GM21381 (cell line): ENCODE results near the gene PPP1R14D.
"Not testable (repeated sequence)": the region's sequence is repeated elsewhere in the genome, so short reads cannot be mapped to it uniquely, and the experiment has no call there.

ENCODE experiments used
- ATAC-seq: cut with Tn5 transposase; IDR thresholded peaks from one replicate; pipeline ENCODE4 v1.9.1; 2021; ENCODE audit warnings: mild to moderate bottlenecking, moderate library complexity; ENCODE audit not compliant: unreplicated experiment

The PPP1R14D gene

GRCh38 chr15:40828447-40829036 lies at the start of gene PPP1R14D:
Gene PPP1R14D (minus strand): TSS chr15:40828708. CDS start chr15:40828641, 67 bp downstream.
- no peak for ATAC-seq

GRCh38 chr15:40877694-40878093 lies 49.2 kb upstream of the PPP1R14D start:
- ATAC-seq, result no peak

DNA sequence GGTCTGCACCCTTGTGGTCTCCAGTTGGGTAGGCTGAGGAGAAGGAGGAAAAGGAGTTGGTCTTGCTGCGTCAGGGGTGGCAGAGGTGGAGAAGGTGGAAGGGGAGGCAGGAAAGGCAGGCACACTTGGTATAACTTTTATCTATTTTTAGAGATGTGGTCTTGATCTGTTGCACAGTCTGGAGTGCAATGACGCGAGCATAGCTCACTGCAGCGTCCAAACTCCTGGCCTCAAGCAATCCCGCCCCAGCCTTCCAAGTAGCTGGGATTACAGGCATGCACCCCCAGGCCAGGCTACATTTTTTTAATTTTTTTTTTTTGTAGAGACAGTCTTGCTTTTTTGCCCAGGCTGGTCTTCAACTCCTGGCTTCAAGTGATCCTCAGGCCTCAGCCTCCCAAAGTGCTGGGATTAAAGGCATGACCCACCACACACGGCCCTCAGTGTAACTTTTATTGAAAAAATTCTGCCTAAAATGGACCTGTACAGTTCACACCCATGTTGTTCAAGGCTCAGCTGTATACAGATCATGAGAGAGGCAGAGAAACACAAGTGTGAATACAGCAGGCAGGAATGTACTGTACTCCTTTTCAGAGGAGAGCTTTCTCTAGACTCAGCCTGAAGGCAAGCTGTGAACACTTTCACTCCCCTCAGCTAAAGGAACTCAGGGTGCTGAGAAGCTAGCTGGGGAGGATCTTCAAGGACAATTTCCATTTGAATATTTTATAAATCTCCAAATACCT lies 47.7 kb upstream of the PPP1R14D start:
- no peak for ATAC-seq

DNA sequence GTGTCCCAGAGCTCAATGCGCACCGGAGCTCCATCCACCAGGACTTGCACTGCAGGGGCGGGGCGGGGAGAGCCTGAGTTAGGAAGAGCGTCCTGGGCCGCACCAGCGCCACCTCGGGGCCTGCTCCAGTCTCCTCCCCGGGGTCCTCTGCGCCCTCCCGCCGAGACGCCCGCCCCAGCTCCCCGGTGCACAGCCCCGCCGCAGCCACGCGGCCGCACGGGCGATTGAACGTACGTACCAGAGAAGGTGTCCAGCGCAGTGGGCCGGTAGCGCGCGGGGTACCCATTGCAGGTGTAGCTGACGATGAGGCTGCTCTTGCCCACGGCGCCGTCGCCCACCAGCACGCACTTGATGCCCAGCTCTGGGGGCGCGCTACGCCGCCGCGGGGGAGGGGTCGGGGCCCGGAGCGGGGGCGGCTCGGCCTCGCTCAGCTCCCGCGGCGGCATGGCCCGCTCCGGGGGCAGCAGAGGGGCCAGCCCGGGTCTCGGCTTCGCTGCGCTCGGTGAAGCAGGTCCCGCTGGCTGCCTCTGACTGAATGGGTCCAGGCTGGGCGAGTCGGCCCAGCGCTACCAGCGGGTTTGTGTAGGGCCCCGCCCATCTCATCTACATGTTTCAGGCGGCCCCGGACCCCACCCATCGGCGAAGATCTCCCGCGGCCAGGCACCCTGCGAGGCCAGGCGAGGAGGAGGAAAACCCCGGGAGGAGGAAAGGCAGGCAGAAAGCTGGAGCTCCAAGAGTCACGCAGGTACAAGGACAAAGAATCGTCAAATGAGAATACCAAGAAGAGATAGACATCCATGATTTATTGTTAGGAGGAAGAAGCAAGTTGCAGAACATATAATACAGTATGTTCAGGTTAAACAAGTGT lies 45.4 kb upstream of the PPP1R14D start, which contains the start of gene RHOV:
TSS of gene RHOV (minus strand) at position 541 of the 868 bp plus-strand sequence. CDS start at position 446, 95 bp downstream.
- peak; percentile 43 for ATAC-seq

GRCh38 chr15:40872791-40873693 lies 44.5 kb upstream of the PPP1R14D start:
- no peak for ATAC-seq

- peak; percentile 41 for ATAC-seq
Observed at GRCh38 chr15:40871749-40872617, 43.5 kb upstream of the PPP1R14D start.

GRCh38 chr15:40870716-40871115 lies 42.2 kb upstream of the PPP1R14D start:
- ATAC-seq, result no peak

- ATAC-seq, result no peak
Observed at GRCh38 chr15:40869686-40870085, 41.2 kb upstream of the PPP1R14D start.

DNA sequence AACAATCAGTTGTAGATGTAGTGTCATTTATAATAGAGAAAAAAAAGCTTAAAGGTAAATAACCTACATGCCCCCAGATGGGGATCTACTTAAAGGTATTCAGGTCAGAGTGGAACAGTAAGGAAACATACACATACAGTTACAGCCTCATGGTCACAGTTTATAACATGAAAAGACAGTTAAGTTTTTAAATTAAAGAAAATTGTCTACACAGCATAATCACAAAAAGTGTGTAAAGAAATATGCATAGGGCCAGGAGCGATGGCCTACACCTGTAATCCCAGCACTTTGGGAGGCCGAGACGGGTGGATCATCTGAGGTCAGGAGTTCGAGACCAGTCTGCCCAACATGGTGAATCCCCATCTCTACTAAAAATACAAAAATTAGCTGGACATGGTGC lies 38.7 kb upstream of the PPP1R14D start:
- ATAC-seq, result no peak

DNA sequence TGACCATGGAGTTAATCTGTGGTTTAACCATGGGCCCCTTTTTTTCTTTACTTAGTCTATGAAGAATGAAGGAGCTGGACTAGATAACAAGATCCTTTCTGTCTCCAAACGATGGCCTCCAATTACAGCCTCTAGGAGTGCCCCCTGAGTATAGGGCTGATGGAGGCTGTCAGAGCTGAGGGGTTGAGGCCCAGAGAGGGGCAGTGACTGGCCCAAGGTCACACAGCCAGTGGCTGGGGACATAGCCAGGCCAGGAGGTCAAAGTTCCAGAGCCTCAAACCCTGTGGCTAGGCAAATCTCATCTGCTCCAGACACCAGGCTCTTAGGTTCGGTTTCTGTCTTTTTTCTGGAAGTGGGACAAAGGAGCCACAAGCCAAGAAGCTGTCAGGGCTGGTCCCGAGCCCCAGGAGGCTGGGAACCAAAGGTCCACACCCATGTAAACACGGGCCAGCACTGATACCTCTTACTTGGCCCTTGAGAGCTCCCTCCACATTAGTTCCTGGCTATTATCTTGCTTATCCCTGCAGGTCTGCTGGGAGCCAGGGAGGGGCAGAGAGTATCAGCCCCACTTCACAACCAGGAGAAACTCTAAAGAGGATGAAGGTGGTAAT lies 35.3 kb upstream of the PPP1R14D start:
- ATAC-seq, result no peak

DNA sequence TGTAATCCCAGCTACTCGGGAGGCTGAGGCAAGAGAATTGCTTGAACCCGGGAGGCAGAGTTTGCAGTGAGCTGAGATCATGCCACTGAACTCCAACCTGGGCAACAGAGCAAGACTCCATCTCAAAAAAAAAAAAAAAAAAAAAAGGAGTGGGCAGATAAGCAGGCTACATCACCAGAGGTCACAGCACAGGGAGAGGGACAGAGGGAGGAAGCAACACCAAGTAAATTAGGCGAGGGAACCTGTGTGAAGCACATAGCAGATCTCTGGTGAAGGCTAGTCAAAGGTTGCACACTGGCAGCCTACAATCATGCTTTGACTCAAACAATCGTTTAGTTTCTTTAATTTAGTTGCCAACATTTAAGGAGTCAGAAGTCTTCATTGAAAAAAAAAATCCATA lies 32.6 kb upstream of the PPP1R14D start:
- not testable (repeated sequence) for ATAC-seq

DNA sequence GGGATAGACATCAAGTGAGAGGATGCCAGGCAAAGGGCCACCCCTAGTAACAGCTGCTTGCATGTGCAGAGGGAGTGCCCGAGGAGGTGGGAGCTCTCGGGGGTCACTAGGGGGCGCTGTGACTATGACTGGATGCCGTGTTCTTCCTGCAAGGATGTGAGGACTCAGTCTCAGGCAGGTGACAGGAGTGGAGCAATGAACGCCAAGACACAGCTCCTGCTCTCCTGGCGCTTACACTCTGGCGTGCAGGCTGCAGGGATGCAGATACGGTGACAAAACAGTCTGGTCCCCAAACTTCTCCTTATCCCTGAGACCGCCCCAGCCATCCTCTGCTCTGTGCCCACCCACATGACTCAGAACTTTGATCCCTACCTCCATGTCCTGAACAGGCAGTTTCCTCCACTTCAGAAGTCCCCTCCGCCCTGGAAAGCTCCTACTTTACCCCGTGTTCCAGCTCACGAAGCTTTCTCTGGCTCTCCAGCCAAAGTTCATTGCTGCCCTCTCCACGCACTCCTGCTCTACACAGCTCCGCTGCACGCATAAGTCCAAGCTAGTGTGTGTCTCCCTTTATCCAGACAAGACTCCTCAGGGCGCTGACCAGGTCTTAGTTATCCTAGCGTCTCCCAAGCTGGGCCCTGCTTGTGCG lies 30.8 kb upstream of the PPP1R14D start:
- no peak for ATAC-seq

GRCh38 chr15:40858706-40859105 lies 30.2 kb upstream of the PPP1R14D start:
- ATAC-seq, result no peak

GRCh38 chr15:40857601-40858341 lies 29.3 kb upstream of the PPP1R14D start:
- ATAC-seq, result peak; percentile 55

DNA sequence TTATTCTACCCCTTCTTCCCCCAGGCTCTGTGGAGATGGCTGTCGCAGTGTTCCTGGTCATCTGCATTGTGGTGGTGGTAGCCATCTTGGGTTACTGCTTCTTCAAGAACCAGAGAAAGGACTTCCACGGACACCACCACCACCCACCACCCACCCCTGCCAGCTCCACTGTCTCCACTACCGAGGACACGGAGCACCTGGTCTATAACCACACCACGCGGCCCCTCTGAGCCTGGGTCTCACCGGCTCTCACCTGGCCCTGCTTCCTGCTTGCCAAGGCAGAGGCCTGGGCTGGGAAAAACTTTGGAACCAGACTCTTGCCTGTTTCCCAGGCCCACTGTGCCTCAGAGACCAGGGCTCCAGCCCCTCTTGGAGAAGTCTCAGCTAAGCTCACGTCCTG lies 28.2 kb upstream of the PPP1R14D start:
- no peak for ATAC-seq

GRCh38 chr15:40855706-40856234 lies 27.3 kb upstream of the PPP1R14D start:
- ATAC-seq, result no peak

- no peak for ATAC-seq
Observed at GRCh38 chr15:40854161-40854560, 25.7 kb upstream of the PPP1R14D start.
